NCI-H146 (cell line): ENCODE data around the gene SAMD4A.
"Not testable (repeated sequence)": the region's sequence is repeated elsewhere in the genome, so short reads cannot be mapped to it uniquely, and the experiment has no call there.

Experiments
- DNase-seq: peaks from one replicate; lab custom pipeline; 2025; lab: John Stamatoyannopoulos, UW

The SAMD4A gene

DNA sequence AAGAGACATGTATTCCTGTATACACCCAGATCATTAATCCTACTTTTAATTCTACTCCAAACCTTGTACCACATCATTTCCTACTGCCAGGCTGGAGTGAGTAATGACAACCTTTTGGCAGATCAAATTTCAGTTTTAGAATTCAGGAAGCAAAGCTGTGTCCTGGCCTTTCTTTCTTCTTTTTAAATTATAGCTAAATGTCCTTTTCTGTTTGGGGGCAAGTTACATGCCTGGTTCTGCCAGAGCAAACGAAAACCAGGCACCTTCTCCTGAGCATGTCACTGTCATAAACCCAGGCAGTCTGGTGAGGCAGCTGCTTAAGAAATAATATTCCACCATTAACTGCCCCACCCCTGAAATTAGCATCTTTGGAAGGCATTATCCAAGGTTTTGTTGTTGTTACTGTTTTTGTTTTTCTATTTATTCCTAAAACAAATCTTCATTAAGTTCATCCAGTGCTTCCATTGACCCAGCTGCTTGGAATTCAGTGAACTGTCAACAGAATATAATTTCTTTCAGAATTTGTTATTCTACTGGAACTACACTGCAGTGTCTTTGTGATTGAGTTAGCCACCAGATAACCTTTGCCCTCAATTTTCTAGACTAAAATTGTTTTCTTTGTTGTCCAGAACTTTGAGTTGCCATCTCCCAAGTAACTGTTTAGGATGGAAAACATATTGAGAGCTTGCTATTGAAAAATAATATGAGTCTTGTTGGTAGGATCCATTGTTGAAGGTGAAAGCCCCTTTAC is 33.2 kb downstream of the SAMD4A start:
- DNase-seq = no peak

DNA sequence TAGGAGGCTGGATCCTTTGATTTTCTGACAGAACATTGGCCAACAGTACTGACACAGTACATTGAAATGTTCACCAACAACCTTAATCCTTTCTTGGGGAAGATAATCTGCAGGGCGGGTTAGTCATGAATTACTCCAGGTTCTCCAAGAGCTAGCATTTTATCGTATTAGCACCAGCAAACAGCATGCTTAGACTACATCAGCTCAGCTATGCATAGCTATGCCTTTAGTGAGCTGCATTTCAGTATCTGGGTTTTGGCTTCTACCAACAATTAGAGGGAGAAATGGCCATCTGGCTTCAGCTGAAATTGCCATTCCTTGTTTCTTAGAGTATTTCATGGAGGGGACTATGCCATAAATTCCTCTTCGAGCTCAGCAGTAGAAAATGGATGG is 33.8 kb downstream of the SAMD4A start:
- DNase-seq = no peak

DNA sequence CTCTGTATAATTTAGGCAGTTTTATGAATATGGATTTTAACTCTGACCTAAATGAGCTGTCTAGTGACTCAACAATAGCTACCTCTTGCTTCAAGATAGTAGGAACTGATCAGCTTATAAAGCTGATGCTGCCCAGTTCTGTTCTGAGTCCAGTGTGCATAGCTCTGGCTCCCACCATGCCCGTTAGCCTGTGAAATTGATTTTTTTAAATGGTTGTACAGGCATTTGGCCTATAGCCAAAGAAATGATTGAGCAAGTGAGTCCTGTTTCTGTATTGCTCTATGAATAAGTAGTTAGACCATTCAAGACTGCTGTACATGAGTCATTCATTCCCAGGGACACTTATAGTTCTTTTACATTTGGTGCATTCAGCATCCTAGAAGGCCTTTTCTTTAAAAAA is 36.4 kb downstream of the SAMD4A start:
- DNase-seq = no peak

DNA sequence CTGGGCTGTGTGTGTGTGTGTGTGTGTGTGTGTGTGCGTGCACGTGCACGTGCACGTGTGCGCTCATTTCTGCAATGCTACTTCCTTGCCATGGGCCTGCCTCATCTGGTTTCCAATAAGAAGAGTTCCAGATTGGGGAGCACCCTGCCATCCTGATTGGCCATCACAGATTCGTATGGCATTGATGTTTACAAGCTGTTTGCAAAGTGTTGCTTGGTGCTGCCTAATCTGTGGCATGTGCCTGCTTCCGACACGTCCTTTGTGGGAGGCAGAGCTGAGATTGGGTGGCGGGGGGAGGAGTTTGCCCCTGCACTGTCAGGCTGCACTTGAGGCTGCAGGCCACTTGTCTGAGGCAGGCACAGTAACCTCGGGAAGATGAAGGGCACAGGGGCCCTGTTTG is 39.2 kb downstream of the SAMD4A start:
- DNase-seq = no peak

DNA sequence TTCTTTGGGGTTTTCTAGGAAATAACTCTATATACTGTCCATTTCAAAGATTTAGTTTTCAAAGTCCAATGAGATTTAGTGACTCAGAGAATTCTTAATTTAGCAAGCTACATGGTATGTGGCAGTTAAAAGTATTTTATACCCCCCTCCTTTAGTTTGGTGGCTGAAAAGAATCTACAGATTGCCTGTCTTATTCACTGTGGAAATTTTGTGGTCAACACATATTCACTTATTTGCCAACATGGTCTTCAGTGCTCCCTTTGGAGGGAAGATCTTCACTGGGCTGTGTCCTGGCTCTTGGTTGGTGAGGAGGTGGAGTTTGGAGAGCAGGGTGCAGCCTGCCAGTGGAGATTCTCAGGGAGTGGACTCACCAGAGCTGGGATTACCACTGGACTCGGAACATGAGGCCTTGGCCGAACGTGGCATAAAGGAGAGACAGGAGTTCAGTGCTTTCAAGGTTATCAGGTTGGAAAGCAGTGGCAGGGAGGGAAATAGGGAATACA is 39.8 kb downstream of the SAMD4A start:
- no peak for DNase-seq

DNA sequence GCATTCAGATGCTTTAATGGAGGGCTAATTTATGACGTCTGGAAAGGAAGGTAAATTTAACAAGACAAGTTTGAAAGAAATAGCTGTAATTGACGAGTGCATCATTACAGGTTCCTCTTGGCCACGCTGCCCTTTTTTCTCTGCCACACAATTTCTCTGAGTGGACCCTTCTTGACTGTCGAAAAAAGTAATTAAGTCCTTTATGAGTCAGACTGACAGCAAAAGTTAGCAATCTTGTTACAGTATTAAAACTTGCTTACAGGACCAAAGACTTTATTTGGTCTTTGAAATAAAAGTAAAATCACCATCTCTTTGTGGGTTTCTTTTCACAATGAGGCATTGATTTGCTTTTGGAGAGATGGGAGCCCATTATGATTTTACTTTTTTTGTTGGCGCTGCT is 42.6 kb downstream of the SAMD4A start:
- DNase-seq = no peak

DNA sequence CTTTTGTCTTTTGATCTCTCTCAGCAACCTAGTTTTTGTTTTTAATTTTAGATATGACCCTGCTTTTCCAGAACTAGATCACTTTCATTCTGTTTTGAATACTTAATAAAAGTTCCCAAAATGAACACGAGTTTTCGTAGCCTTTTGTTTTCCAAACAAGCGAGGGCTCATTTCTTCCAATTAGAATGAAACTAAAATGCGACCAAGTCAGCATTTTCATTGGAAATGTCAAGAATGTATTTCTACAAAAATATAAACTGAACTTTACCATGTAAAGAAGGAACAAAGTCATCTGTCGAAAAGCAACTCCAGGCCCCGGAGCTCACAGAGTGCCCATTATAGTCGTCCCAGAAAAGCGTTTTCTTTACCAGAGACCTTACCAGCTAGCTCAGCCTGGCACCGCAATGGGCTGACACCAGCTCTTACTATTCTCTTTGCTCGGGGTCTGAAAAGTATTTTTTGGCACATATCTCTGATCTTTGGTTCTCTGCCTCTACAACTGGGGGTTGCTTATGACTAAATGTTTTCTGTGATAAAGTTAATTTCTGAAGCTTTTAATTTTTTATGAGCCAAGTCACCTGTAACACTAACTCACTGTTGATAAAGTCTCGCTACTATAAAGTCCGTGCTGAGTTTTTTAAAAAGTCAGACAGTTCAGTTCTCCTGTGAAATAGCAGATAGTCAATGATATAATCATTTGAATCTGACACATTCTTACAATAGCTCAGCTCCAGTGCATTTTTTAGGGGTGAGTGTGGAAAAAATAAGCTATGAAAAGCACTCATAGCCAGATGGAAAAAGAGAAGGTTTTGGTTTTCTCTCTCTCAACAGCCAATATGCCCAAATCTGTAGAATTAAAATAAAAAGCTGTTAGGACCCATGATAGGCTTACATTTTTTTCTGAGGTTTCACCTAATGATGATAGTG is 43.4 kb downstream of the SAMD4A start:
- DNase-seq = no peak

DNA sequence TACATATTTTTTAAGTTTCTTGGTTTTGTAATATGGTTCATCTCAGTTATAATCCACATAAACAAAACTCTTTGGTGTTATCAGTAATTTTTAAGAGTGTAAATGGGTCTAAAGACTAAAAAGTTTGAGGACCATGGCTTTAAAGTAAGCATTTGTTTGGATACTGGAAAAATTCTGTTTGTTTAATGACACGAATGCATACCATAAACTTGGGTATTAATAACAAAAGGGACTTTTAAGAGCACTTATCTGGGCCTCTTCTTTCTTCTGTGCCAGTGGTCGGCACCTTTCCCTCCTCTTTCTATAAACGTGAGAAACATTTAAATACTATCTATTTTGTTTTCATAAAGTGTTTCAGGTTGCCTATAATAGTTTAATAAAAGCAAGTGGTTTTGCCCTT is 47.4 kb downstream of the SAMD4A start:
- no peak for DNase-seq

DNA sequence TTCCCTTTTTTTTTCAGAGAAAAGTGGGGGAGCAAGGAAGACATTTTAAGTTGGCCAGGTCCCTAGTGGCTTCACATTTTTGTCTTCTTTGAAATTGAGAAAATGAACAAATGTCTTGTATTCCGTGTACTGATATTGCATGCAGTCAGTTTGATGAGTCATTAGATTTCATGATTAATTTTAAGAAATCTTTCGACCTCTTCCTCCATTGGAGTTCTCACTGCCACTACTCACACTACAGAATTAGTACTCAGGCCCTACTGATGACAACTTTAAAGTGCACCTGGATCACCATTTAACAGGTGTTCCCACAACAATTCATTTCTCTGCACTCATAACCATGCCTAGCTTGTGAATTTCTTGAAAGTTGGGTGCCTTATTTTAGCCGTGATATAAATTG is 50.5 kb downstream of the SAMD4A start:
- DNase-seq = no peak

DNA sequence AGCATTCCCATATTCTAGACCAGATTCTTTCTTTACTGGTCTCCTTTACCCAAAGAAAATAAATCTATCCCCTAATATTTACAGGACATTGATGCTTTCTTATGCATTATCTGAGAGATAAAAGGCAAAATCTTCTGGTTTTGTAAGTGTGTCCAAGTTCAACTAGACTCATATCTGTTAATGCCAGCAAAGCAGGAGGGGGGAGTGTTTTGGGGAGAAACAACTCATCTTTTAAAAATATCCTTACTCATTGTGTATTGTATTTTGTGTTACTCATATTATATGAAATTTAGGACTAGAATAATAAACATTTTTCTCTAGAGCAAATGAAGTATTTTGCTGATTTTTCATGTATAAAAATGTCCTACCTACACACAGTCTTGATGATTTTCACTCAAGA is 54.8 kb downstream of the SAMD4A start:
- DNase-seq = no peak

DNA sequence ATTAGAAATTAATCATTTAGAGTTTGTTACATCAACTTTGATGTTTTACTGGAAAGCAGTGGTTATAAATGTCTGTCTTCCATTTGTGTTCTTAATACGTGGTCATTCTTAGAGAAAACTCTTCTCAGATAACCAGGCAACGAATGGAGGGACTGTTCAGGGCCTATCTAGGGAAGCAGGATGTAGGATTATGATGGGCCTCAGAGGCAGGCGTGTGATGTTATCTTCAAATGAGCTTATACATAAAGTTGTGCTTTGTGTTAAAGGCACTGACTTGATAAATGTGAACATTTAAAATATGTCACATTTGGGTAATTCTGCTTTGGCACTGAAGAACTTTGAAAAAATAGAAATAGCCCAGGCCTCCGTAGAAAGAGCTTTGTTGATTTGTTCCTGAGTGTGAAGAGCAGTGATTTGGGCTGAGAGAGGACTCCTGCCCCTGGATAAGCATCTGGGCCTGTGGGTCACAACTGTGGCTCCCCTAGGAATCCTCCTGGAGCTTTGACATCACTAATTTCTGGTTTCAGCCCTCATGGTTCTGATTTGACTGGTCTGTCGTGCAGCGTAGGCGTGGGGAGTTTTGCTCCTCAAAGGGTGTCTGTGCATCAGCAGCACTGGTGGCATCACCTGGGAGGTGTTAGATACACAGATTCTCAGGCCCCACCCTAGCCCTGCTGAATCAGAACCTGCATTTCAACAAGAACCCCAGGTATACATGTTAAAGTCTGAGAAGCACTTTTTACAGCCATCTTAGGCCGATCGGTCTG is 55.4 kb downstream of the SAMD4A start:
- DNase-seq = no peak

DNA sequence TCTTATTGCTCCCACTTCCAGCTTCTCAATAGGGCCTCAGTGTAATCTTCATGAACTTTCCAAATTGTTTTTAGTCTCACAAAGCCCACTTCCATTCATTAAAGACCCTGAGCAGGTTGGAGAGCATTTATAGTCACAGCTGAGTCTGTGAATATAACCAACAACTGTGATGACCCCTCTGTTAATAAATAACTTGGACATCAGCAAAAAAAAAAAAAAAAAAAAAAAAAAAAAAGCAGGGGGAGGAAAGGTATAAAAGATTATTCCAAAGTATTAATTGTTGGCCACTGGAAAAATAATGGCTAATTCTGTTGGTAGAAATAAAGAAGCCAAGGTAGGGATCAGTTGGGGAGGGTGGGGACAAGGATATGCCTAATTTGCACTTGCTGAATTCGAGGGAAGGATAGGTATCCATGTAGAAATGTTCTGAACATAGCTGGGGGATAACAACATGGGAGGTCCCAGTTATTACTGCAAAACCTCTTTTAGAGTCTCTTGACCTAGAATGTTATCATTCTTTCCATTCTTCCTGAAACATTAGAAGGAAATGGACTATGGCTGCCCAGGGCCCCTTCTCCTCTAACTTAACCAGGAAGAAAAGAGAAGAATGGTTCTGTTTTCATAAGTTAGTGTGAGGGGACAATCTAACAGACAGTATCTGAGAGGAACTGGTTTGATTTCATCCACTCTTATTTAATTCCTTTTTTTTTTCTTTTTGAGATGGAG is 56.5 kb downstream of the SAMD4A start:
- no peak for DNase-seq

DNA sequence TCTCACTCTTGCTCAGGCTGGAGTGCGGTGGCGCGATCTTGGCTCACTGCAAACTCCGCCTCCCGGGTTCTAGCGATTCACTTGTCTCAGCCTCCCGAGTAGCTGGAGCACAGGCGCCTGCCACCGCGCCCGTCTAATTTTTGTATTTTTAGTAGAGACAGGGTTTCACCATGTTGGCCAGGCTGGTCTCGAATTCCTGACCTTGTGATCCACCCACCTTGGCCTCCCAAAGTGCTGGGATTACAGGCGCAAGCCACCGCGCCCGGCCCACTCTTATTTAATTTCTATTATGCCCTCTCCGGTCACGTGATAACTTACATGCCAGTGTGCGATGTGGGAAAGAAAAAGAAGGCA is 57.1 kb downstream of the SAMD4A start:
- DNase-seq = not testable (repeated sequence)

DNA sequence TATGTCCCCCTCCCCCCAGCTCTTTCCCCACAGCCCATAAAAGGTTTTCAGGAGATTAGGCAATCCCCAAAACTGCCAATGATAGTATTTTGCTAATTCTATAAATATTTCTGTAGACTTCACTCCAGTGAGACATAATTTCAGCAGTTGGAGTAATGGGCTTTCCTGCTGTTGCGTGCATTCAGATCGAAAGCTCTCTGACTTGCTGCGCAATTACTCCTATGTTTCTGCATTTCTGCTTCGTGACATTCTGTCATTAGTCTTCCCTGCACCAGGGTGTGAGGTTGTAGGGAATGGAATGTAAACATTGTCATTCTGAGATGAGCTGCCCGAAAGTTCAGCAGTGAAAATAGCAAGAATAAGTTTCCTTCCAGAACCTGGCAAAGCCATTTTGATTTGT is 58.2 kb downstream of the SAMD4A start:
- DNase-seq = no peak

DNA sequence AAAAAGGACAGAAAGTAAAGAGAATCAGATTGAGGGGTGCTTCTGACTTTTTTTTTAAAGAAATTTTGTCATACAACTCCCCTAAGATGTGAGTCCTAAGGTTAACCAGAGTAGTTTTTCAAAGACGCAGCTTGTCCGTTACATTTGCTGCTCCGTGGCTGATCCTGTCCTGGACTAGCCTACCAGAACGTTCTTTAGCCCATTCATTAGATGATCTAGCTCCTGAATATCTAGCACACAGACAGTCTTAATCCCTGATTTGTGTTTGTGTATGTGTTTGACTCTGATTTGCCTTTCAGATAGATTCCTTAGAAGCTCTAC is 60.3 kb downstream of the SAMD4A start:
- DNase-seq = no peak

DNA sequence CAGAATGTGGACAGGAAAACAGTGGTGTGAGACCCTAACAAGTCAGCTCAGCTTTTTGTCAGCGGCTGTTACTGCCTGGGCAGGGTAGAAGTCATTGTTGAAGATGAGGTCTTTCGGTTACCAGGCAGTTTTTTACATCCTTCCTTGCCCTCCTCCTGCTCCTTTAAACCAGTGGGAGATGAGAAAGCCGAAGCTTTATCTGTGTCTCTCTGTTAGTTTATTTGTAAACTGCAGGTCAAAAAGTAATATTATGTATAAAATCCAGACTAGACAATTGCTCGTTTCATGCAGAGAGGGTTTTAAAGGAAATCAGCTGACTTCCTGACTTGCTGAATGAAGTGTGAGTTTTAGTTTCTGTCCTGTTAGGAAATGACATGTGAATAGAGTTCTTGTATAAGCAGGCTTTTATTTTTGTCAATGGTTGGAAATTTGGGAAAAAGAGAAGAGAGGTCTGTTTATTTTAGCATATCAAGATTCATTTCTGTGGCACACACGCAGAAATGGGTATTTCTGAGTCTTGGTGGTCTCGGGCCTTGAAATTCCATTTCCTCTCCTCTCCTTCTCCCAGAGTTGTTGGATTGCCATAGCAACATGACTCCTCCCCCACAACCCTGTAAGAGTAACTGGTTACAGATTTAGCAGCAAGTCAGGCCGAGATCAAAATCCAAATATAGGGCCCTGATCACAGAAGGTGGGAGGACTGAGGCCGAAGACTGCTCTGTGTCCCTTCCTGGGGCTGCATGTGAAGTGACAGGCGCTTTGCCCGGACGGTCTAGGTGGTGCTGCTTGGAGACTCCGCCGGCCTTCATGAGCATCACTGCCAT is 60.8 kb downstream of the SAMD4A start:
- DNase-seq = no peak

DNA sequence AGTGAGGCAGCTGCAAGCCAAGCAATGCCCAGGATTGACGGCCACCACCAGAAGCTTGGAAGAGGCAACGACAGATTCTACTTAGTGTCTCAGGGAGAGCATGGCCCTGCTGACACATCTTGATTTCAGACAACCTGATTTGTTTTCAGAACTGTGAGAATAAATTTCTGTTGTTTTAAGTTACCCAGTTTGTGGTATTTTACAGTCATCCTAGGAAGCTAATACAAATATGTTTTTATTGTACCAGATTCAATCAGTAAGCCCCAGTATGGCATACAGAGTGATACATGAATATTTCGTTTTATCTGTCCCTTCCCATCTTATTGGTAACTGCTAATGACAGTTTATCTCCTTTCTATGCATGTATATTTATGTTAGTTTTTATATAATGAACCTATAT is 62.3 kb downstream of the SAMD4A start:
- DNase-seq = no peak

DNA sequence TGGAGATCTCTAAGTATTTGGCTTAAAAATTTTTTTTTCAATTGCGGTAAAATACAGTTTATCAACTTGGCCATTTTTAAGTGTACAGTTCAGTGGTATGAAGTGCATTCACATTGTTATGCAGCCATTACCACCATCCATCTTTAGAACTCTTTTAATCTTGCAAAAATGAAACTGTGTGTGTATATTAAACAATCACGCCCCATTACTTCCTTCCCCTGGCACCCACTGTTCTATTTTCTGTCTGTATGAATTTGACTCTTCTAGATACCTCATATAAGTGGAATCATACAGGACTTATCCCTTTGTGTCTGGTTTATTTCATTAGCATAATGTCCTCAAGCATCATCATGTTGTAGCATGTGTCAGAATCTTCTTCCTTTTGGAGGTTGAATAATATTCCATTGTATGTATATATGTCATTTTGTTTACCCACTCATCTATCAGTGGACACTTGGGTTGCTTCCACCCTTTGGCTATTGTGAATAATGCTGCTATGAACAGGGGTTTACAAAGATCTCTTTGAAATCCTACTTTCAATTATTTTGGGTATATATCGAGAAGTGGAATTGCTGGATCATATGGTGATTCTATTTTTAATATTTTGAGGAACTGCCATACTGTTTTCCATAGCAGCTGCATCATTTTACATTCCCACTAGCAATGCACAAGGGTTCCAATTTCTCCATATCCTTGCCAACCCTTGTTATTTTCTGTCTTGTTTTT is 62.9 kb downstream of the SAMD4A start:
- DNase-seq = no peak

DNA sequence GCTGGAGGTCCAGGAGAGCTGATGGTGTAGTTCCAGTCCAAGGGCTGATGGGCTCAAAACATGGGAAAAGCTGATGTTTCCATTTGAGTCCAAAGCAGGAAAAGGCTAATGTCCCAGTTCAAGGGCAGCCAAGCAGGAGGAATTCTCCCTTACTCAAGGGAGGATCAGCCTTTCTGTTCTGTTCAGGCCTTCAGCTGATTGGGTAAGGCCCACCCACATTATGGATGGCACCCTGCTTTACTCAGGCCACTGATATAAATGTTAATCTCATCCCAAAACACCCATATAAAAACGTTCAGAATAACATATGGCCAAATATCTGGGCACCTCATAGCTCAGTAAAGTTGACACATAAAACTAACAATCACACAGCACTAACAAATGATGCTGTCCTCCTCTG is 64.1 kb downstream of the SAMD4A start:
- no peak for DNase-seq

DNA sequence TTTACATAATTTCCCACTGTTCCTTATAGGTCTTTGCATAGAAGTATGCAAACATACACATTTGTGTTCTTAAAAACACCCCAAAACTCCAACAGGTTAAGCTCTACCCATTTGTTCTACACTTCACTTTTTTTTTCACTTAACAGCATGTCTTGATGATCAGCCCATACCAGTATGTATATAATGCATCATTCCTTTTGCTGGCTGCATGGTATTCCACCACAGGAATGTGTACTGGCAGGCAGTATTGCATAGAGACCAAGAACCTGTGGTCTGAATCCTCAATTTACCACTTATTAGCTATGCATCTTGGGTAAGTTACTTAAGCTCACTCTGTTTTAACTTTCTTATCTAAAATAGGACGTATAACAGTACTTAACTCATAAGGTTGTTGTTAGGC is 65.5 kb downstream of the SAMD4A start:
- no peak for DNase-seq
